ENCODE data around the gene KDM3A. TPM values are rescaled to one million over a fixed set of nuclear protein-coding genes. Genes with fewer than 3 reads are reported as not detected.

The KDM3A gene
- total and polyA plus RNA-seq, 2 of the 8 experiments (the other 6 are each of a cell fraction or from before 2014, with no cell fraction given): 15.8 to 29.2 TPM

DNA sequence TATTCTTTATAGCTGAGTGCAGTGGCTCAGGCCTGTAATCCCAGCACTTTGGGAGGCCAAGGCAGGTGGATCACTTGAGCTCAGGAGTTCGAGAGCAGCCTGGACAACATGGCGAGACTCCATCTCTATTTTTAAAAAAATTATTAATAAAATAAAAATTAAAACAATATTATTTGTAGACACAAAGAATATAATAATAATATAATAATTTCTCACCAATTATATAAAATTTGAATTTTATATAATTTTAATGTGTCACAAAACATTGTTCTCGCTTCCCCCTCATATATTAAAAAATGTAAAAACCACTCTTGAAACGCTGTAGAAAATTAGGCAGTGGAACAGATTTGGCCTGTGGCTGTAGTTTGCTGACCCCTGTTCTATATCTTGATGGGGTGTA lies 5.6 kb upstream of the KDM3A start:
- no peak overlapping the region for H4K91ac ChIP-seq (replicated peaks; ENCODE audit: insufficient read length, low read length)
- H3K23ac ChIP-seq (ENCODE audit: insufficient read length): no peak overlapping the region
- H3K14ac ChIP-seq (ENCODE audit: insufficient read length): no peak overlapping the region
- POLR2A ChIA-PET (ENCODE audit: partially characterized antibody): no interaction called here
- no peaks in the 10 kb centered on the region; a peak in 3 of 7 replicates for H3K27me3 ChIP-seq (replicated peaks in 1 of 4; ENCODE audit: control insufficient read depth in 3 of 4, extremely low read depth in 1 of 4, insufficient read depth in 3 of 4, low read length in 3 of 4)
- H3K56ac ChIP-seq (replicated peaks; ENCODE audit: insufficient read length, low read depth, low read length): no peak overlapping the region
- CTCF ChIA-PET (ENCODE audit: partially characterized antibody): interaction anchor here (0.8 to 1.3 kb wide), 2 partner anchors 33 to 40 kb away, joined by 3 read pairs; no protein-coding TSS in a partner anchor
- H2BK20ac ChIP-seq (ENCODE audit: low read length): no peak overlapping the region
- H3K9ac ChIP-seq (replicated peaks in 1 of 4; ENCODE audit: extremely low read depth in 1 of 4, low read depth in 3 of 4, low read length in 3 of 4): no peak overlapping the region
- no peak overlapping the region for H2AFZ ChIP-seq (ENCODE audit: low read length)
- no peak overlapping the region for H3K4me2 ChIP-seq (ENCODE audit: insufficient read depth in 1 of 2, low read depth in 2 of 2, low read length in 2 of 2)
- H3K36me3 ChIP-seq (ENCODE audit: control insufficient read depth in 2 of 4, insufficient read depth in 4 of 4, low read length in 3 of 4): peaks cover 0 to 10% (median 0%) of the 10 kb centered on the region in 4 experiments; a peak in 1 of 8 replicates
- H3K23me2 ChIP-seq (ENCODE audit: low read depth, low read length): no peaks in the 10 kb centered on the region
- WGBS, 2 experiments (ENCODE audit: extremely low coverage in 1 of 2, insufficient coverage in 1 of 2, insufficient read length in 1 of 2, insufficient replicate concordance in 2 of 2, low coverage in 1 of 2, low lambda C conversion rate in 2 of 2, missing lambda C conversion rate in 1 of 2): 91% methylated on average over 4 of the region's 4 CpGs; no CpG with 5 or more reads in 1 of the 2 experiments
- no peak overlapping the region for H2BK5ac ChIP-seq (ENCODE audit: low read depth, low read length)
- no peaks in the 10 kb centered on the region for H4K20me1 ChIP-seq (replicated peaks in 1 of 2; ENCODE audit: control insufficient read depth in 1 of 2, insufficient read depth in 2 of 2, low read length in 2 of 2)
- H3K79me1 ChIP-seq (ENCODE audit: low read depth, low read length): no peaks in the 10 kb centered on the region
- TF ChIP-seq RXRA (IDR thresholded peaks at IDR 0.05; ENCODE audit: insufficient read depth, low read depth, low read length) (no peak), JUND (IDR thresholded peaks at IDR 0.05; ENCODE audit: low read length) (no peak), HDAC6 (IDR thresholded peaks at IDR 0.05; ENCODE audit: low read depth, low read length) (no peak), RAD21 (IDR thresholded peaks at IDR 0.05 in 1 of 2, conservative IDR thresholded peaks at IDR 0.05 in 1 of 2; ENCODE audit: low read depth in 2 of 2, low read length in 2 of 2) (no peak), NANOG (IDR thresholded peaks at IDR 0.05; ENCODE audit: insufficient read depth, low read depth, low read length, poor library complexity, severe bottlenecking) (no peak), RFX5 (IDR thresholded peaks at IDR 0.05; ENCODE audit: borderline replicate concordance, low read depth, low read length) (no peak), TAF1 (IDR thresholded peaks at IDR 0.05; ENCODE audit: low read depth, low read length) (no peak), EP300 (IDR thresholded peaks at IDR 0.05; ENCODE audit: borderline replicate concordance in 1 of 2, low read depth in 2 of 2, low read length in 2 of 2) (no peak), CBX8 (IDR thresholded peaks at IDR 0.05; ENCODE audit: borderline replicate concordance, low read depth, low read length) (no peak), TBP (IDR thresholded peaks at IDR 0.05; ENCODE audit: low read depth, low read length) (no peak), KDM4A (IDR thresholded peaks at IDR 0.05; ENCODE audit: low read depth, low read length, severe bottlenecking) (no peak), SAP30 (IDR thresholded peaks at IDR 0.05; ENCODE audit: insufficient read depth, insufficient replicate concordance, low read length) (no peak), JUN (IDR thresholded peaks at IDR 0.05; ENCODE audit: low read depth, low read length) (no peak), TCF12 (IDR thresholded peaks at IDR 0.05; ENCODE audit: low read depth, low read length) (no peak)
- no peak for DNase-seq (ENCODE audit: low read depth in 1 of 2, low spot score in 2 of 2)
- H3K79me2 ChIP-seq (ENCODE audit: control insufficient read depth in 1 of 2, insufficient read depth in 2 of 2, low read length in 2 of 2): no peaks in the 10 kb centered on the region
- no peak overlapping the region for H3K4me3 ChIP-seq (ENCODE audit: extremely low read depth in 1 of 4, insufficient read depth in 2 of 4, low read depth in 3 of 4, low read length in 4 of 4)
- H3K4me1 ChIP-seq (replicated peaks in 1 of 4; ENCODE audit: control insufficient read depth in 3 of 4, insufficient read depth in 4 of 4, low read length in 3 of 4): no peaks in the 10 kb centered on the region
- no peak overlapping the region for H2BK15ac ChIP-seq (ENCODE audit: low read length)
- no peak for FAIRE-seq
- H4K5ac ChIP-seq (ENCODE audit: insufficient read length, low read depth, low read length): no peak overlapping the region
- no peak overlapping the region for H3K18ac ChIP-seq (ENCODE audit: extremely low read depth, low read length)
- H4K8ac ChIP-seq (ENCODE audit: extremely low read depth, insufficient read depth, low read length): no peak overlapping the region
- H3K9me3 ChIP-seq (ENCODE audit: insufficient read depth in 2 of 2, low read depth in 1 of 2, low read length in 1 of 2): peaks cover 7 to 23% of the 10 kb centered on the region in 2 experiments
- H2BK120ac ChIP-seq (replicated peaks; ENCODE audit: low read depth, low read length): no peak overlapping the region
- H3K27ac ChIP-seq (ENCODE audit: low read depth, low read length): no peak overlapping the region
- no peak overlapping the region for H2BK12ac ChIP-seq (ENCODE audit: low read depth, low read length)
- H3K4ac ChIP-seq (replicated peaks; ENCODE audit: insufficient read length, low read depth, low read length): no peak overlapping the region
- no peak overlapping the region for H2AK5ac ChIP-seq (ENCODE audit: low read depth, low read length)
